Trophoblast cell (in vitro differentiated cells and primary cell): ENCODE data around the gene CAPZB.
A peak's percentile ranks its signal among the peaks of the same experiment; 100 is the strongest.

Experiments used
- DNase-seq, 2 donors: peaks; one replicate each; pipeline ENCODE4 v3.0.0-alpha.2; 2016
- H2AFZ ChIP-seq: 2 replicates; pipeline ENCODE4 v1.6.1; 2013; ENCODE audit warnings: low read length, moderate library complexity, mild to moderate bottlenecking; ENCODE audit not compliant: insufficient read depth, poor library complexity
- H2AK5ac ChIP-seq: 2 replicates; pipeline ENCODE4 v1.6.1; 2013; ENCODE audit warnings: mild to moderate bottlenecking, low read length
- H2BK120ac ChIP-seq: 2 replicates; pipeline ENCODE4 v1.6.1; 2013; ENCODE audit warnings: low read length, mild to moderate bottlenecking, moderate library complexity; ENCODE audit not compliant: insufficient read depth, poor library complexity
- H2BK12ac ChIP-seq: 2 replicates; pipeline ENCODE4 v1.6.1; 2013; ENCODE audit warnings: mild to moderate bottlenecking, low read length, moderate library complexity
- H2BK5ac ChIP-seq: 2 replicates; pipeline ENCODE4 v1.6.1; 2013; ENCODE audit warnings: low read length, low read depth, moderate library complexity, mild to moderate bottlenecking; ENCODE audit not compliant: poor library complexity
- H3K14ac ChIP-seq: 2 replicates; pipeline ENCODE4 v1.6.1; 2013; ENCODE audit warnings: mild to moderate bottlenecking, low read length
- H3K18ac ChIP-seq: 2 replicates; pipeline ENCODE4 v1.6.1; 2013; ENCODE audit warnings: mild to moderate bottlenecking, low read length
- H3K23ac ChIP-seq: 2 replicates; pipeline ENCODE4 v1.6.1; 2013; ENCODE audit warnings: low read length
- H3K27ac ChIP-seq: 2 replicates; pipeline ENCODE4 v1.5.1; 2013; ENCODE audit warnings: low read depth, mild to moderate bottlenecking, inconsistent platforms, low read length, moderate library complexity
- H3K27me3 ChIP-seq: 2 replicates; pipeline ENCODE4 v1.6.1; 2013; ENCODE audit warnings: inconsistent platforms, mild to moderate bottlenecking, low read length, moderate library complexity; ENCODE audit not compliant: insufficient read depth
- H3K36me3 ChIP-seq, 2 experiments: 1 replicate in 1 of 2; 2 replicates in 1 of 2; pipeline ENCODE4 v1.6.1; 2013; ENCODE audit warnings: low read length in 2 of 2, mild to moderate bottlenecking in 2 of 2, moderate library complexity in 1 of 2; ENCODE audit not compliant: insufficient read depth in 2 of 2, control insufficient read depth in 1 of 2
- H3K4ac ChIP-seq: 2 replicates; pipeline ENCODE4 v1.6.1; 2013; ENCODE audit warnings: low read depth, mild to moderate bottlenecking, low read length, moderate library complexity
- H3K4me1 ChIP-seq, 2 experiments: 1 replicate in 1 of 2; 2 replicates in 1 of 2; pipeline ENCODE4 v1.6.1; 2013; ENCODE audit warnings: low read length in 2 of 2, mild to moderate bottlenecking in 2 of 2, moderate library complexity in 1 of 2; ENCODE audit not compliant: insufficient read depth in 2 of 2, control insufficient read depth in 1 of 2
- H3K4me2 ChIP-seq: 2 replicates; pipeline ENCODE4 v1.6.1; 2013; ENCODE audit warnings: inconsistent platforms, mild to moderate bottlenecking, low read length, moderate library complexity
- H3K4me3 ChIP-seq: 2 replicates; pipeline ENCODE4 v1.5.1; 2013; ENCODE audit warnings: mild to moderate bottlenecking, low read depth, low read length, inconsistent platforms
- H3K79me1 ChIP-seq: one replicate; pipeline ENCODE4 v1.6.1; 2013; ENCODE audit warnings: low read length
- H3K79me2 ChIP-seq: 2 replicates; pipeline ENCODE4 v1.6.1; 2013; ENCODE audit warnings: low read length, mild to moderate bottlenecking; ENCODE audit not compliant: control insufficient read depth, insufficient read depth, poor library complexity
- H3K9ac ChIP-seq: 2 replicates; pipeline ENCODE4 v1.6.1; 2013; ENCODE audit warnings: mild to moderate bottlenecking, low read length
- H3K9me3 ChIP-seq: 2 replicates; pipeline ENCODE4 v1.6.1; 2013; ENCODE audit warnings: low read depth, mild to moderate bottlenecking, control low read depth, inconsistent platforms, low read length; ENCODE audit not compliant: insufficient read depth
- H4K12ac ChIP-seq: 2 replicates; pipeline ENCODE4 v1.6.1; 2013; ENCODE audit warnings: low read depth, mild to moderate bottlenecking, low read length, moderate library complexity
- H4K8ac ChIP-seq: 2 replicates; pipeline ENCODE4 v1.6.1; 2013; ENCODE audit warnings: low read depth, mild to moderate bottlenecking, low read length, moderate library complexity
- H4K91ac ChIP-seq: one replicate; pipeline ENCODE4 v1.6.1; 2013; ENCODE audit warnings: low read depth, mild to moderate bottlenecking, low read length, moderate library complexity
- WGBS: extraction: QIAGEN DNeasy Blood & Tissue Kit; methylation state at CpG from one replicate; pipeline ENCODE4 v1.1.7; 2013; ENCODE audit warnings: missing lambda C conversion rate; ENCODE audit not compliant: insufficient read length, insufficient coverage; ENCODE audit errors: extremely low coverage; 5-methylcytosine and 5-hydroxymethylcytosine counted together

CAPZB gene

GRCh38 chr1:19529664-19530063 lies 44.3 kb upstream of the CAPZB start:
- Histone ChIP-seq H3K79me1 (peaks cover 7% of the 10 kb centered on the region), H2BK12ac (peak overlapping the region; percentile 4), H4K12ac (no peak overlapping the region), H2AK5ac (no peak overlapping the region), H2AFZ (no peak overlapping the region), H4K91ac (peak overlapping the region; percentile 8), H4K8ac (no peak overlapping the region), H3K4me1 (peaks cover 3 to 11% of the 10 kb centered on the region in 2 experiments), H3K23ac (no peak overlapping the region), H3K18ac (no peak overlapping the region), H2BK120ac (no peak overlapping the region), H3K79me2 (no peaks in the 10 kb centered on the region), H3K27ac (peak overlapping the region; percentile 90), H3K27me3 (no peaks in the 10 kb centered on the region), H3K4me3 (no peak overlapping the region), H3K4ac (no peak overlapping the region), H3K4me2 (peak overlapping the region; percentile 22), H2BK5ac (peak overlapping the region; percentile 75), H3K9me3 (no peaks in the 10 kb centered on the region), H3K9ac (no peak overlapping the region), H3K14ac (no peak overlapping the region), H3K36me3 (peaks cover 0 to 1% of the 10 kb centered on the region in 2 experiments)
- DNase-seq, result peak in 1 of 2 donors; percentile 40
- WGBS, result no CpG with 5 or more reads among the region's 7 CpGs

GRCh38 chr1:19528438-19528837 lies 43.1 kb upstream of the CAPZB start:
- Histone ChIP-seq H4K91ac (peak overlapping the region; percentile 43), H3K79me1 (peaks cover 7% of the 10 kb centered on the region), H3K36me3 (peaks cover 0 to 1% of the 10 kb centered on the region in 2 experiments), H2BK5ac (no peak overlapping the region), H2BK120ac (no peak overlapping the region), H3K18ac (no peak overlapping the region), H2AFZ (no peak overlapping the region), H3K27ac (no peak overlapping the region), H3K4me3 (no peak overlapping the region), H2AK5ac (no peak overlapping the region), H4K8ac (no peak overlapping the region), H3K79me2 (no peaks in the 10 kb centered on the region), H3K9me3 (no peaks in the 10 kb centered on the region), H3K4ac (no peak overlapping the region), H3K23ac (no peak overlapping the region), H3K27me3 (no peaks in the 10 kb centered on the region), H3K14ac (no peak overlapping the region), H2BK12ac (no peak overlapping the region), H3K9ac (no peak overlapping the region), H3K4me1 (peaks cover 3 to 8% of the 10 kb centered on the region in 2 experiments), H3K4me2 (no peak overlapping the region), H4K12ac (no peak overlapping the region)
- DNase-seq, result no peak
- no CpG with 5 or more reads among the region's 2 CpGs for WGBS

- Histone ChIP-seq H3K9me3 (no peaks in the 10 kb centered on the region), H3K79me1 (peaks cover 7% of the 10 kb centered on the region), H3K23ac (no peak overlapping the region), H3K4ac (no peak overlapping the region), H3K4me3 (no peak overlapping the region), H3K4me1 (peaks cover 3 to 8% of the 10 kb centered on the region in 2 experiments), H2AFZ (no peak overlapping the region), H3K4me2 (no peak overlapping the region), H2BK120ac (no peak overlapping the region), H4K12ac (no peak overlapping the region), H4K8ac (no peak overlapping the region), H2AK5ac (peak overlapping the region; percentile 10), H3K27me3 (no peaks in the 10 kb centered on the region), H4K91ac (no peak overlapping the region), H3K9ac (no peak overlapping the region), H2BK5ac (no peak overlapping the region), H2BK12ac (no peak overlapping the region), H3K14ac (no peak overlapping the region), H3K27ac (no peak overlapping the region), H3K79me2 (no peaks in the 10 kb centered on the region), H3K18ac (no peak overlapping the region), H3K36me3 (no peaks in the 10 kb centered on the region)
- WGBS, result no CpG with 5 or more reads among the region's 8 CpGs
- DNase-seq, result no peak
These were observed 40.5 kb upstream of the CAPZB start for GRCh38 chr1:19525607-19526545.

- Histone ChIP-seq H2BK5ac (no peak overlapping the region), H3K4ac (no peak overlapping the region)
These were observed 39.5 kb upstream of the CAPZB start for GRCh38 chr1:19524791-19525190.

More at GRCh38 chr1:19524791-19525190, 39.5 kb upstream of the CAPZB start:
- H2AK5ac ChIP-seq, result no peak overlapping the region
- peaks cover 3 to 4% of the 10 kb centered on the region in 2 experiments for H3K4me1 ChIP-seq
- no peak overlapping the region for H2BK12ac ChIP-seq
- no peak overlapping the region for H3K27ac ChIP-seq
- H3K79me1 ChIP-seq, result peaks cover 6% of the 10 kb centered on the region
- no peak overlapping the region for H3K9ac ChIP-seq
- no peaks in the 10 kb centered on the region for H3K36me3 ChIP-seq
- H3K4me3 ChIP-seq, result no peak overlapping the region
- no peaks in the 10 kb centered on the region for H3K27me3 ChIP-seq
- DNase-seq, result no peak
- H3K18ac ChIP-seq, result no peak overlapping the region
- H2AFZ ChIP-seq, result no peak overlapping the region
- no peak overlapping the region for H3K14ac ChIP-seq
- H2BK120ac ChIP-seq, result no peak overlapping the region
- no peak overlapping the region for H4K12ac ChIP-seq
- no peaks in the 10 kb centered on the region for H3K9me3 ChIP-seq
- H4K8ac ChIP-seq, result no peak overlapping the region
- no peaks in the 10 kb centered on the region for H3K79me2 ChIP-seq
- no peak overlapping the region for H4K91ac ChIP-seq
- no peak overlapping the region for H3K4me2 ChIP-seq
- no peak overlapping the region for H3K23ac ChIP-seq
- whole genome bisulfite sequencing, result no CpG with 5 or more reads among the region's 5 CpGs
